Measurements from ENCODE around the gene KDM4C. TPM values are rescaled to one million over a fixed set of nuclear protein-coding genes. Genes with fewer than 3 reads are reported as not detected.

KDM4C gene
- total RNA-seq, 1 donor from 2014 or later = 16.5 TPM

GRCh38 chr9:7137571-7137970 is 379.8 kb downstream of the KDM4C start:
- DNase-seq (ENCODE audit: extremely low spot score, unreplicated experiment) = no peak
- H3K4me3 Mint-ChIP-seq = no peak overlapping the region
- H3K9me3 Mint-ChIP-seq = no peaks in the 10 kb centered on the region
- peaks cover 6% of the 10 kb centered on the region for H3K36me3 Mint-ChIP-seq
- H3K27ac Mint-ChIP-seq = no peak overlapping the region
- H3K4me1 Mint-ChIP-seq (ENCODE audit: unreplicated experiment) = no peaks in the 10 kb centered on the region
- TF ChIP-seq CTCF (conservative IDR thresholded peaks at IDR 0.05) = no peak
- no peaks in the 10 kb centered on the region for H3K27me3 Mint-ChIP-seq

- Mint-ChIP-seq H3K27me3 (no peaks in the 10 kb centered on the region), H3K4me1 (ENCODE audit: unreplicated experiment) (no peaks in the 10 kb centered on the region), H3K36me3 (peaks cover 6% of the 10 kb centered on the region), H3K27ac (no peak overlapping the region), H3K4me3 (no peak overlapping the region), H3K9me3 (no peaks in the 10 kb centered on the region)
- TF ChIP-seq CTCF (conservative IDR thresholded peaks at IDR 0.05) = no peak
- DNase-seq (ENCODE audit: extremely low spot score, unreplicated experiment) = no peak
These were observed 382.1 kb downstream of the KDM4C start for GRCh38 chr9:7139886-7140285.

- no peak for TF ChIP-seq CTCF (conservative IDR thresholded peaks at IDR 0.05)
- H3K4me3 Mint-ChIP-seq = no peak overlapping the region
- peaks cover under 1% of the 10 kb centered on the region for H3K36me3 Mint-ChIP-seq
- no peaks in the 10 kb centered on the region for H3K9me3 Mint-ChIP-seq
- DNase-seq (ENCODE audit: extremely low spot score, unreplicated experiment) = no peak
- H3K27ac Mint-ChIP-seq = no peak overlapping the region
- no peaks in the 10 kb centered on the region for H3K27me3 Mint-ChIP-seq
- H3K4me1 Mint-ChIP-seq (ENCODE audit: unreplicated experiment) = peaks cover 1% of the 10 kb centered on the region
These were observed 382.6 kb downstream of the KDM4C start for GRCh38 chr9:7140401-7140800.

- no peak for DNase-seq (ENCODE audit: extremely low spot score, unreplicated experiment)
- no peak overlapping the region for H3K27ac Mint-ChIP-seq
- no peaks in the 10 kb centered on the region for H3K27me3 Mint-ChIP-seq
- no peak overlapping the region for H3K4me3 Mint-ChIP-seq
- no peaks in the 10 kb centered on the region for H3K9me3 Mint-ChIP-seq
- H3K36me3 Mint-ChIP-seq = no peaks in the 10 kb centered on the region
- no peak for TF ChIP-seq CTCF (conservative IDR thresholded peaks at IDR 0.05)
- H3K4me1 Mint-ChIP-seq (ENCODE audit: unreplicated experiment) = peaks cover 20% of the 10 kb centered on the region
These were observed 385.9 kb downstream of the KDM4C start for GRCh38 chr9:7143645-7144200.

GRCh38 chr9:7144265-7145046 is 386.7 kb downstream of the KDM4C start:
- Mint-ChIP-seq H3K27ac (no peak overlapping the region), H3K9me3 (no peaks in the 10 kb centered on the region), H3K27me3 (no peaks in the 10 kb centered on the region), H3K4me1 (ENCODE audit: unreplicated experiment) (peaks cover 20% of the 10 kb centered on the region), H3K36me3 (no peaks in the 10 kb centered on the region), H3K4me3 (no peak overlapping the region)
- TF ChIP-seq CTCF (conservative IDR thresholded peaks at IDR 0.05) = no peak
- DNase-seq (ENCODE audit: extremely low spot score, unreplicated experiment) = no peak
